Neutrophil (primary cell): Measurements from ENCODE around the gene INO80C.

Experiments used
- H3K27ac ChIP-seq: fragments of 200-600 bp; sonication (generic); 2 replicates; pipeline ENCODE4 v1.5.1; 2016; ENCODE audit warnings: mild to moderate bottlenecking, moderate library complexity
- H3K27me3 ChIP-seq: fragments of 200-600 bp; sonication (generic); 2 replicates; pipeline ENCODE4 v1.6.0; 2016; ENCODE audit warnings: mild to moderate bottlenecking
- H3K36me3 ChIP-seq: fragments of 200-600 bp; sonication (generic); 2 replicates; pipeline ENCODE4 v1.5.1; 2017
- H3K4me1 ChIP-seq, 2 experiments: fragments of 200-600 bp in 1 of 2; sonication (generic) in 1 of 2; 1 replicate in 1 of 2; 2 replicates in 1 of 2; pipeline versions ENCODE4 v1.5.1 to v1.6.1; 2013 to 2016; ENCODE audit warnings: low read depth in 1 of 2, low read length in 1 of 2, mild to moderate bottlenecking in 1 of 2, moderate library complexity in 1 of 2; ENCODE audit not compliant: control insufficient read depth in 1 of 2, insufficient read depth in 1 of 2
- H3K4me3 ChIP-seq, 2 experiments: fragments of 200-600 bp in 1 of 2; sonication (generic) in 1 of 2; 1 replicate in 1 of 2; 2 replicates in 1 of 2; pipeline ENCODE4 v1.5.1; 2013 to 2016; ENCODE audit warnings: low read depth in 1 of 2, low read length in 1 of 2, mild to moderate bottlenecking in 1 of 2, moderate library complexity in 1 of 2
- H3K9me3 ChIP-seq: fragments of 200-600 bp; sonication (generic); 2 replicates; pipeline ENCODE4 v1.5.1; 2016
- TF ChIP-seq, protein P1 (sequence below): fragments of 200-600 bp; sonication (generic); IDR thresholded peaks from 2 replicates; pipeline ENCODE4 v1.5.1; 2016; ENCODE audit warnings: antibody characterized with exemption

Gene INO80C

DNA sequence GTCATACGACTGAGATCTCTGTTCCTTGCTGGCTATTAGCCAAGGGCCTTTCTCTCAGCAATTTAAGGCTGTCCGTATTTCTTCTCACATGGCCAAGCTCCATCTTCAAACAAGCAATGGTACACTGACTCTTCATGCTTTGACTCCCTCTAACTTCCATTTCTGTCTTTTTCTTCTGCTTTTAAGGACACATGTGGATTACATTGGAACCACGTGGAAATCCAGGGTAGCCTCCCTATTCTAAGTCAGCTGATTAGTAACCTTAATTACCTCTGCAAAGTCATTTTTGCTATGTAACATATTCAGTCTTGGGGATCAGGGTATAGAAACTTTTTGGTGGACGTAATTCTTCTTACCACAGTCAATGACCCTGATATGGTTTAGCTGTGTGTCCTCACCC is 79.2 kb downstream of the INO80C start:
- TF ChIP-seq, protein P1, sequence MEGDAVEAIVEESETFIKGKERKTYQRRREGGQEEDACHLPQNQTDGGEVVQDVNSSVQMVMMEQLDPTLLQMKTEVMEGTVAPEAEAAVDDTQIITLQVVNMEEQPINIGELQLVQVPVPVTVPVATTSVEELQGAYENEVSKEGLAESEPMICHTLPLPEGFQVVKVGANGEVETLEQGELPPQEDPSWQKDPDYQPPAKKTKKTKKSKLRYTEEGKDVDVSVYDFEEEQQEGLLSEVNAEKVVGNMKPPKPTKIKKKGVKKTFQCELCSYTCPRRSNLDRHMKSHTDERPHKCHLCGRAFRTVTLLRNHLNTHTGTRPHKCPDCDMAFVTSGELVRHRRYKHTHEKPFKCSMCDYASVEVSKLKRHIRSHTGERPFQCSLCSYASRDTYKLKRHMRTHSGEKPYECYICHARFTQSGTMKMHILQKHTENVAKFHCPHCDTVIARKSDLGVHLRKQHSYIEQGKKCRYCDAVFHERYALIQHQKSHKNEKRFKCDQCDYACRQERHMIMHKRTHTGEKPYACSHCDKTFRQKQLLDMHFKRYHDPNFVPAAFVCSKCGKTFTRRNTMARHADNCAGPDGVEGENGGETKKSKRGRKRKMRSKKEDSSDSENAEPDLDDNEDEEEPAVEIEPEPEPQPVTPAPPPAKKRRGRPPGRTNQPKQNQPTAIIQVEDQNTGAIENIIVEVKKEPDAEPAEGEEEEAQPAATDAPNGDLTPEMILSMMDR: no peak

More for the DNA sequence above, 79.2 kb downstream of the INO80C start:
- Histone ChIP-seq H3K4me1 (no peaks in the 10 kb centered on the region), H3K4me3 (no peak overlapping the region), H3K9me3 (no peaks in the 10 kb centered on the region), H3K36me3 (no peaks in the 10 kb centered on the region), H3K27me3 (no peaks in the 10 kb centered on the region), H3K27ac (no peak overlapping the region)
